Measurements from ENCODE around the gene MBNL2. TPM values are rescaled to one million over a fixed set of nuclear protein-coding genes. Genes with fewer than 3 reads are reported as not detected.

Gene MBNL2
- total and polyA plus RNA-seq, 2 experiments from 2014 or later, result 0.55 to 3.2 TPM

- Histone ChIP-seq H3F3A (replicated peaks; ENCODE audit: low read depth) (no peaks in the 10 kb centered on the region), H3K4me3 (no peak overlapping the region), H2AFZ (no peak overlapping the region), H3K36me3 (ENCODE audit: insufficient read depth) (no peaks in the 10 kb centered on the region), H3K4me2 (no peak overlapping the region), H3K4me1 (ENCODE audit: insufficient read depth) (0 out of 2 replicates have a peak, but pooled peaks cover 6% of the 10 kb centered on the region), H4K20me1 (replicated peaks; ENCODE audit: insufficient read depth) (no peaks in the 10 kb centered on the region), H3K27me3 (ENCODE audit: insufficient read depth) (no peaks in the 10 kb centered on the region), H3K9me2 (ENCODE audit: insufficient read depth) (no peaks in the 10 kb centered on the region), H3K79me2 (replicated peaks; ENCODE audit: insufficient read depth) (no peaks in the 10 kb centered on the region), H3K27ac (ENCODE audit: low read depth) (no peak overlapping the region)
- no peak for ATAC-seq
- Mint-ChIP-seq H3K27ac (no peak overlapping the region), H3K4me1 (peaks cover 11% of the 10 kb centered on the region), H3K4me3 (no peak overlapping the region), H3K36me3 (ENCODE audit: low read depth) (no peaks in the 10 kb centered on the region), H3K9me3 (no peaks in the 10 kb centered on the region), H3K27me3 (ENCODE audit: insufficient read depth, low read depth, poor library complexity) (no peaks in the 10 kb centered on the region)
- DNase-seq (ENCODE audit: low spot score), result no peak
- TF ChIP-seq ZNF114 (CRISPR knock-in tag; IDR thresholded peaks at IDR 0.05) (no peak), STAT1 (IDR thresholded peaks at IDR 0.05; ENCODE audit: unreplicated experiment) (no peak), POLR2AphosphoS5 (IDR thresholded peaks at IDR 0.05; ENCODE audit: low read depth) (no peak), EZH2phosphoT487 (IDR thresholded peaks at IDR 0.05; ENCODE audit: unreplicated experiment) (no peak), JUNB (IDR thresholded peaks at IDR 0.05; ENCODE audit: unreplicated experiment) (no peak), CTCF (conservative IDR thresholded peaks at IDR 0.05; ENCODE audit: low read depth in 2 of 2) (no peak), ETS1 (IDR thresholded peaks at IDR 0.05) (no peak), CREB1 (CRISPR knock-in tag; IDR thresholded peaks at IDR 0.05; ENCODE audit: low read depth) (no peak), EZH2 (IDR thresholded peaks at IDR 0.05; ENCODE audit: low read depth, unreplicated experiment) (no peak), REST (IDR thresholded peaks at IDR 0.05; ENCODE audit: unreplicated experiment) (no peak), ZNF331 (CRISPR knock-in tag; IDR thresholded peaks at IDR 0.05; ENCODE audit: low read depth) (no peak), NANOG (IDR thresholded peaks at IDR 0.05; ENCODE audit: borderline replicate concordance) (no peak), ZNF462 (CRISPR knock-in tag; IDR thresholded peaks at IDR 0.05) (no peak)
Observed at GRCh38 chr13:97360610-97361009, 138.5 kb downstream of the MBNL2 start.
